Fibroblast of the conjunctiva (primary cell): ENCODE measurements around the gene HSD11B1L.
A peak's percentile ranks its signal among the peaks of the same experiment; 100 is the strongest.

ENCODE experiments used
- DNase-seq: peaks from one replicate; pipeline ENCODE4 v3.0.0-alpha.2; 2010; ENCODE audit warnings: low read depth

The HSD11B1L gene

GRCh38 chr19:5667751-5668271 is 13.0 kb upstream of the HSD11B1L start:
- no peak for DNase-seq

GRCh38 chr19:5669212-5669611 is 11.6 kb upstream of the HSD11B1L start:
- no peak for DNase-seq

- DNase-seq = no peak
These were observed 9.2 kb upstream of the HSD11B1L start for GRCh38 chr19:5671600-5671999.

- DNase-seq = no peak
These were observed 7.9 kb upstream of the HSD11B1L start for GRCh38 chr19:5672708-5673459.

GRCh38 chr19:5673752-5674151 is 7.1 kb upstream of the HSD11B1L start:
- no peak for DNase-seq

GRCh38 chr19:5674714-5675113 is 6.1 kb upstream of the HSD11B1L start:
- DNase-seq = no peak

GRCh38 chr19:5676105-5676771 is 4.6 kb upstream of the HSD11B1L start:
- DNase-seq = no peak

GRCh38 chr19:5676772-5677105 is 4.1 kb upstream of the HSD11B1L start:
- no peak for DNase-seq

- no peak for DNase-seq
These were observed 3.7 kb upstream of the HSD11B1L start for GRCh38 chr19:5677136-5677535.

- no peak for DNase-seq
These were observed 3.2 kb upstream of the HSD11B1L start for GRCh38 chr19:5677580-5677979.

GRCh38 chr19:5678071-5678718 is 2.6 kb upstream of the HSD11B1L start:
- DNase-seq = no peak

GRCh38 chr19:5679289-5680083 is 1.3 kb upstream of the HSD11B1L start:
- DNase-seq = no peak

GRCh38 chr19:5680084-5680436 is 767 bp upstream of the HSD11B1L start:
- DNase-seq = no peak

GRCh38 chr19:5681391-5682106 is 722 bp downstream of the HSD11B1L start:
- no peak for DNase-seq

- DNase-seq = no peak
These were observed 1.3 kb downstream of the HSD11B1L start for GRCh38 chr19:5682107-5682482.

- no peak for DNase-seq
These were observed 2.5 kb downstream of the HSD11B1L start for GRCh38 chr19:5683177-5683886.

- DNase-seq = no peak
These were observed 4.0 kb downstream of the HSD11B1L start for GRCh38 chr19:5684694-5685430.

GRCh38 chr19:5686326-5686646 is 5.5 kb downstream of the HSD11B1L start:
- DNase-seq = no peak

GRCh38 chr19:5686647-5687359 is 6.0 kb downstream of the HSD11B1L start:
- peak; percentile 89 for DNase-seq
